GM23338 (cell line): ENCODE measurements around the gene HOXC12. TPM values are rescaled to one million over a fixed set of nuclear protein-coding genes. Genes with fewer than 3 reads are reported as not detected.

Source experiments
- ATAC-seq: fragments of 200-7000 bp; cut with Tn5 transposase; 3 replicates; pipeline ENCODE4 v1.9.1; 2020
- DNase-seq: peaks from one replicate; pipeline ENCODE4 v3.0.0-alpha.2; 2015; ENCODE audit warnings: low spot score
- H2AFZ ChIP-seq: fragments of 200-600 bp; sonication (generic); 2 replicates; pipeline ENCODE4 v1.8.0; 2016; ENCODE audit warnings: antibody characterized with exemption, mild to moderate bottlenecking, moderate library complexity
- H3F3A ChIP-seq: fragments of 200-600 bp; sonication (generic); replicated peaks from 2 replicates; pipeline ENCODE4 v1.8.0; 2017; ENCODE audit warnings: antibody characterized with exemption, mixed run types, low read depth
- H3K27ac ChIP-seq: fragments of 200-600 bp; sonication (generic); 2 replicates; pipeline ENCODE4 v1.6.1; 2016; ENCODE audit warnings: low read depth
- H3K27me3 ChIP-seq: fragments of 200-600 bp; sonication (generic); 2 replicates; pipeline ENCODE4 v1.8.0; 2016; ENCODE audit warnings: mild to moderate bottlenecking, mixed run types, moderate library complexity; ENCODE audit not compliant: insufficient read depth
- H3K36me3 ChIP-seq: fragments of 200-600 bp; sonication (generic); 2 replicates; pipeline ENCODE4 v1.8.0; 2016; ENCODE audit warnings: mild to moderate bottlenecking; ENCODE audit not compliant: insufficient read depth
- H3K4me1 ChIP-seq: fragments of 200-600 bp; sonication (generic); 2 replicates; pipeline ENCODE4 v1.8.0; 2016; ENCODE audit warnings: mild to moderate bottlenecking, moderate library complexity; ENCODE audit not compliant: insufficient read depth
- H3K4me2 ChIP-seq: fragments of 200-600 bp; sonication (generic); 2 replicates; pipeline ENCODE4 v1.7.1; 2017; ENCODE audit warnings: mixed run types
- H3K4me3 ChIP-seq: fragments of 200-600 bp; sonication (generic); 2 replicates; pipeline ENCODE4 v1.6.1; 2016; ENCODE audit warnings: mixed run types
- H3K79me2 ChIP-seq: fragments of 200-600 bp; sonication (generic); replicated peaks from 2 replicates; pipeline ENCODE4 v1.8.0; 2017; ENCODE audit warnings: mild to moderate bottlenecking; ENCODE audit not compliant: insufficient read depth
- H3K9me2 ChIP-seq: fragments of 200-600 bp; sonication (generic); 2 replicates; pipeline ENCODE4 v1.8.0; 2017; ENCODE audit not compliant: insufficient read depth
- H4K20me1 ChIP-seq: fragments of 200-600 bp; sonication (generic); replicated peaks from 2 replicates; pipeline ENCODE4 v1.8.0; 2017; ENCODE audit warnings: mild to moderate bottlenecking; ENCODE audit not compliant: insufficient read depth
- H3K27ac Mint-ChIP-seq: 2 replicates; pipeline ENCODE4 v1.8.0; 2020; ENCODE audit warnings: inconsistent platforms, mild to moderate bottlenecking, moderate library complexity, mixed read lengths
- H3K27me3 Mint-ChIP-seq: 3 replicates; pipeline ENCODE4 v1.8.0; 2022; ENCODE audit warnings: low read depth, mild to moderate bottlenecking, moderate library complexity, mixed read lengths, inconsistent platforms; ENCODE audit not compliant: insufficient read depth, poor library complexity
- H3K36me3 Mint-ChIP-seq: 3 replicates; pipeline ENCODE4 v1.8.0; 2021; ENCODE audit warnings: low read depth, mild to moderate bottlenecking, inconsistent platforms, moderate library complexity, mixed read lengths
- H3K4me1 Mint-ChIP-seq: 3 replicates; pipeline ENCODE4 v1.8.0; 2020; ENCODE audit warnings: mild to moderate bottlenecking, inconsistent platforms, mixed read lengths
- H3K4me3 Mint-ChIP-seq: 3 replicates; pipeline ENCODE4 v1.8.0; 2021; ENCODE audit warnings: moderate library complexity, mild to moderate bottlenecking, inconsistent platforms, mixed read lengths
- H3K9me3 Mint-ChIP-seq: 3 replicates; pipeline ENCODE4 v1.8.0; 2020; ENCODE audit warnings: moderate library complexity, mild to moderate bottlenecking, inconsistent platforms, mixed read lengths
- CREB1 ChIP-seq: fragments of 250-450 bp; sonication (Bioruptor Pico); IDR thresholded peaks from 2 replicates; pipeline ENCODE4 v1.5.0; 2020; ENCODE audit warnings: low read depth, mild to moderate bottlenecking, moderate library complexity
- ETS1 ChIP-seq: IDR thresholded peaks from 2 replicates; pipeline ENCODE4 v1.6.1; 2016; ENCODE audit warnings: antibody characterized with exemption
- EZH2 ChIP-seq: fragments of 200-600 bp; sonication (generic); IDR thresholded peaks from one replicate; pipeline ENCODE4 v1.8.0; 2017; ENCODE audit warnings: antibody characterized with exemption, mild to moderate bottlenecking, low read depth; ENCODE audit not compliant: unreplicated experiment
- EZH2phosphoT487 ChIP-seq: fragments of 200-600 bp; sonication (generic); IDR thresholded peaks from one replicate; pipeline ENCODE4 v1.8.1; 2018; ENCODE audit warnings: antibody characterized with exemption; ENCODE audit not compliant: unreplicated experiment
- POLR2AphosphoS5 ChIP-seq: IDR thresholded peaks from 2 replicates; pipeline ENCODE4 v1.6.1; 2016; ENCODE audit warnings: antibody characterized with exemption, low read depth
- ZNF331 ChIP-seq: fragments of 250-450 bp; sonication (Bioruptor Pico); IDR thresholded peaks from 2 replicates; pipeline ENCODE4 v1.5.0; 2020; ENCODE audit warnings: low read depth, mild to moderate bottlenecking, moderate library complexity
- polyA plus RNA-seq: library from polyadenylated mRNA; unstranded; fragments of >200 nt; fragmentation: Nextera tagmentation; extraction: Ambion mirVana; gene quantifications from 2 replicates; pipeline ENCODE4 v1.2.1, GENCODE V29; 2016
- total RNA-seq: library from RNA; depleted of rRNA; stranded (reverse); fragments of >200 nt; shearing (Covaris generic); gene quantifications from 2 replicates; pipeline ENCODE4 v1.2.3, GENCODE V29; 2014

HOXC12 gene
- total and polyA plus RNA-seq, 2 experiments from 2014 or later: not detected

GRCh38 chr12:53994264-53995001 lies 39.7 kb downstream of the HOXC12 start:
- peaks cover 100% of the 10 kb centered on the region for H3K27me3 ChIP-seq
- peaks cover 46% of the 10 kb centered on the region for H3F3A ChIP-seq
- H2AFZ ChIP-seq: no peak overlapping the region
- H3K27me3 Mint-ChIP-seq: peaks cover 100% of the 10 kb centered on the region
- peak overlapping the region; percentile 63 for H3K4me3 Mint-ChIP-seq
- H3K4me3 ChIP-seq: peak overlapping the region; percentile 51
- peak overlapping the region; percentile 81 for H3K4me2 ChIP-seq
- no peak overlapping the region for H3K27ac Mint-ChIP-seq
- TF ChIP-seq CREB1 (CRISPR knock-in tag): no peak
- peak; percentile 89 for TF ChIP-seq EZH2phosphoT487
- peak; percentile 98 for TF ChIP-seq EZH2
- DNase-seq (peak; percentile 51), ATAC-seq (peak; percentile 10)
- peaks cover 23% of the 10 kb centered on the region for H4K20me1 ChIP-seq
- peaks cover 52% of the 10 kb centered on the region for H3K4me1 Mint-ChIP-seq
- H3K4me1 ChIP-seq: peaks cover 42% of the 10 kb centered on the region
- no peak overlapping the region for H3K27ac ChIP-seq
- H3K9me2 ChIP-seq: no peaks in the 10 kb centered on the region
- peaks cover 3% of the 10 kb centered on the region; the same call in 2 of the 3 replicates for H3K9me3 Mint-ChIP-seq
- H3K36me3 Mint-ChIP-seq: no peaks in the 10 kb centered on the region; the same call in 2 of the 3 replicates
- no peaks in the 10 kb centered on the region for H3K79me2 ChIP-seq
- H3K36me3 ChIP-seq: no peaks in the 10 kb centered on the region

GRCh38 chr12:53995002-53995377 lies 40.3 kb downstream of the HOXC12 start:
- H3K79me2 ChIP-seq: no peaks in the 10 kb centered on the region
- Mint-ChIP-seq H3K9me3 (peaks cover 3% of the 10 kb centered on the region; the same call in 2 of the 3 replicates), H3K36me3 (no peaks in the 10 kb centered on the region; the same call in 2 of the 3 replicates), H3K4me3 (peak overlapping the region; percentile 63), H3K27ac (no peak overlapping the region), H3K27me3 (peaks cover 100% of the 10 kb centered on the region), H3K4me1 (peaks cover 50% of the 10 kb centered on the region)
- H4K20me1 ChIP-seq: peaks cover 18% of the 10 kb centered on the region
- peak overlapping the region; percentile 51 for H3K4me3 ChIP-seq
- peaks cover 45% of the 10 kb centered on the region for H3K4me1 ChIP-seq
- H3K4me2 ChIP-seq: peak overlapping the region; percentile 81
- H3K27me3 ChIP-seq: peaks cover 100% of the 10 kb centered on the region
- TF ChIP-seq EZH2: peak; percentile 91
- TF ChIP-seq EZH2phosphoT487: peak; percentile 43
- no peak for TF ChIP-seq POLR2AphosphoS5
- H3K36me3 ChIP-seq: no peaks in the 10 kb centered on the region
- ATAC-seq (no peak), DNase-seq (no peak)
- H3K9me2 ChIP-seq: no peaks in the 10 kb centered on the region
- H3F3A ChIP-seq: peaks cover 40% of the 10 kb centered on the region
- H3K27ac ChIP-seq: no peak overlapping the region
- no peak overlapping the region for H2AFZ ChIP-seq

- Histone ChIP-seq H3K9me2 (no peaks in the 10 kb centered on the region), H3F3A (peaks cover 34% of the 10 kb centered on the region), H3K36me3 (no peaks in the 10 kb centered on the region), H3K27me3 (peaks cover 100% of the 10 kb centered on the region), H3K4me3 (peak overlapping the region; percentile 51), H3K4me2 (peak overlapping the region; percentile 81), H2AFZ (peak overlapping the region; percentile 74; the same call in 1 of the 2 replicates), H3K27ac (no peak overlapping the region), H3K4me1 (peaks cover 39% of the 10 kb centered on the region), H3K79me2 (no peaks in the 10 kb centered on the region), H4K20me1 (peaks cover 12% of the 10 kb centered on the region)
- ATAC-seq (peak; percentile 49), DNase-seq (peak; percentile 88)
- Mint-ChIP-seq H3K36me3 (no peaks in the 10 kb centered on the region), H3K9me3 (peaks cover 3% of the 10 kb centered on the region; the same call in 2 of the 3 replicates), H3K4me1 (peaks cover 46% of the 10 kb centered on the region), H3K4me3 (peak overlapping the region; percentile 63), H3K27me3 (peaks cover 100% of the 10 kb centered on the region), H3K27ac (no peak overlapping the region)
- peak; percentile 49 for TF ChIP-seq EZH2phosphoT487
- no peak for TF ChIP-seq ZNF331 (CRISPR knock-in tag)
- TF ChIP-seq ETS1: 0 out of 2 replicates have a peak, but pooled peaks have one; percentile 10
- peak; percentile 62 for TF ChIP-seq EZH2
Measured at GRCh38 chr12:53995378-53996239, 40.9 kb downstream of the HOXC12 start.
